GM18507 (cell line): ENCODE data around the gene CTNNA2.

Experiments used
- DNase-seq: peaks from one replicate; pipeline ENCODE4 v3.0.0; 2011; ENCODE audit warnings: low read depth; ENCODE audit not compliant: insufficient read length; ENCODE audit errors: extremely low spot score
- FAIRE-seq: peaks from 2 replicates; lab custom pipeline; 2011; peaks lifted over from hg19 to GRCh38; lab: Jason Lieb, UNC

The CTNNA2 gene

GRCh38 chr2:80148906-80149305 lies 636.1 kb downstream of the CTNNA2 start:
- DNase-seq (no peak), FAIRE-seq (no peak)

- FAIRE-seq (no peak), DNase-seq (no peak)
Observed at GRCh38 chr2:80149991-80150390, 637.1 kb downstream of the CTNNA2 start.

GRCh38 chr2:80151248-80151647 lies 638.4 kb downstream of the CTNNA2 start:
- DNase-seq: no peak
- no peak for FAIRE-seq

- DNase-seq (no peak), FAIRE-seq (no peak)
Observed at GRCh38 chr2:80151651-80152050, 638.8 kb downstream of the CTNNA2 start.

- FAIRE-seq: no peak
Observed at GRCh38 chr2:80153151-80153550, 640.3 kb downstream of the CTNNA2 start.

GRCh38 chr2:80153768-80154167 lies 640.9 kb downstream of the CTNNA2 start:
- FAIRE-seq (no peak), DNase-seq (no peak)

More at GRCh38 chr2:80153151-80153550, 640.3 kb downstream of the CTNNA2 start:
- no peak for DNase-seq

GRCh38 chr2:80154231-80154915 lies 641.5 kb downstream of the CTNNA2 start:
- no peak for FAIRE-seq

GRCh38 chr2:80164375-80164774 lies 651.5 kb downstream of the CTNNA2 start:
- FAIRE-seq: no peak
- no peak for DNase-seq

More at GRCh38 chr2:80154231-80154915, 641.5 kb downstream of the CTNNA2 start:
- DNase-seq: no peak

- DNase-seq (no peak), FAIRE-seq (no peak)
Observed at GRCh38 chr2:80166483-80167171, 653.8 kb downstream of the CTNNA2 start.

- DNase-seq (no peak), FAIRE-seq (no peak)
Observed at GRCh38 chr2:80167284-80167808, 654.5 kb downstream of the CTNNA2 start.

GRCh38 chr2:80168037-80168436 lies 655.2 kb downstream of the CTNNA2 start:
- no peak for DNase-seq
- no peak for FAIRE-seq

- no peak for FAIRE-seq
- no peak for DNase-seq
Observed at GRCh38 chr2:80168801-80169200, 656.0 kb downstream of the CTNNA2 start.

GRCh38 chr2:80169811-80170594 lies 657.2 kb downstream of the CTNNA2 start:
- DNase-seq (no peak), FAIRE-seq (no peak)

- FAIRE-seq: no peak
- DNase-seq: no peak
Observed at GRCh38 chr2:80185091-80185490, 672.2 kb downstream of the CTNNA2 start.

- FAIRE-seq (no peak), DNase-seq (no peak)
Observed at GRCh38 chr2:80186262-80186661, 673.4 kb downstream of the CTNNA2 start.

- DNase-seq: no peak
- FAIRE-seq: no peak
Observed at GRCh38 chr2:80187156-80187555, 674.3 kb downstream of the CTNNA2 start.

- no peak for FAIRE-seq
- no peak for DNase-seq
Observed at GRCh38 chr2:80190166-80190565, 677.3 kb downstream of the CTNNA2 start.

GRCh38 chr2:80193566-80193965 lies 680.7 kb downstream of the CTNNA2 start:
- no peak for DNase-seq
- FAIRE-seq: no peak

- DNase-seq (no peak), FAIRE-seq (no peak)
Observed at GRCh38 chr2:80195034-80195433, 682.2 kb downstream of the CTNNA2 start.

- FAIRE-seq: no peak
- DNase-seq: no peak
Observed at GRCh38 chr2:80198042-80198441, 685.2 kb downstream of the CTNNA2 start.
